DOHH2 (cell line): ENCODE results near the gene MYO1D.

ENCODE experiments used
- CTCF ChIP-seq: fragments of 200-600 bp; sonication (generic); IDR thresholded peaks from one replicate; pipeline ENCODE4 v1.5.1; 2014; ENCODE audit warnings: antibody characterized with exemption, mild to moderate bottlenecking, low read depth, low read length; ENCODE audit not compliant: poor library complexity, severe bottlenecking
- EZH2phosphoT487 ChIP-seq: fragments of 200-600 bp; sonication (generic); IDR thresholded peaks from 2 replicates; pipeline ENCODE4 v1.6.1; 2017; ENCODE audit warnings: borderline replicate concordance, mild to moderate bottlenecking, antibody characterized with exemption, low read length, moderate library complexity, mixed read lengths

- TF ChIP-seq CTCF (no peak), EZH2phosphoT487 (no peak)
Observed at GRCh38 chr17:32771396-32771795, 105.5 kb downstream of the MYO1D start.
